ENCODE measurements around the gene FFAR1.

GRCh38 chr19:35309481-35310279 lies 38.0 kb upstream of the FFAR1 start:
- TF ChIP-seq, protein P1, sequence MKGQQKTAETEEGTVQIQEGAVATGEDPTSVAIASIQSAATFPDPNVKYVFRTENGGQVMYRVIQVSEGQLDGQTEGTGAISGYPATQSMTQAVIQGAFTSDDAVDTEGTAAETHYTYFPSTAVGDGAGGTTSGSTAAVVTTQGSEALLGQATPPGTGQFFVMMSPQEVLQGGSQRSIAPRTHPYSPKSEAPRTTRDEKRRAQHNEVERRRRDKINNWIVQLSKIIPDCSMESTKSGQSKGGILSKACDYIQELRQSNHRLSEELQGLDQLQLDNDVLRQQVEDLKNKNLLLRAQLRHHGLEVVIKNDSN (IDR thresholded peaks at IDR 0.05), result no peak
- TF ChIP-seq CEBPB (IDR thresholded peaks at IDR 0.05) (no peak), EP300 (IDR thresholded peaks at IDR 0.05; ENCODE audit: borderline replicate concordance) (no peak), EGR1 (IDR thresholded peaks at IDR 0.05) (no peak), TAF1 (IDR thresholded peaks at IDR 0.05; ENCODE audit: low read depth) (no peak), REST (IDR thresholded peaks at IDR 0.05; ENCODE audit: low read depth) (no peak), MAX (IDR thresholded peaks at IDR 0.05) (no peak), CREB1 (IDR thresholded peaks at IDR 0.05; ENCODE audit: low read depth) (no peak), RAD21 (IDR thresholded peaks at IDR 0.05; ENCODE audit: low read depth) (no peak), TCF12 (IDR thresholded peaks at IDR 0.05; ENCODE audit: low read depth) (no peak)

All from Ishikawa (cell line).